ENCODE data around the gene FBN2.
"Not testable (repeated sequence)": the region's sequence is repeated elsewhere in the genome, so short reads cannot be mapped to it uniquely, and the experiment has no call there.

FBN2 gene

GRCh38 chr5:128338649-128339048 is 199.4 kb downstream of the FBN2 start:
- no peak overlapping the region for H3K4me3 ChIP-seq (ENCODE audit: low read depth, low read length)
- no peak for DNase-seq (ENCODE audit: low read depth)

DNA sequence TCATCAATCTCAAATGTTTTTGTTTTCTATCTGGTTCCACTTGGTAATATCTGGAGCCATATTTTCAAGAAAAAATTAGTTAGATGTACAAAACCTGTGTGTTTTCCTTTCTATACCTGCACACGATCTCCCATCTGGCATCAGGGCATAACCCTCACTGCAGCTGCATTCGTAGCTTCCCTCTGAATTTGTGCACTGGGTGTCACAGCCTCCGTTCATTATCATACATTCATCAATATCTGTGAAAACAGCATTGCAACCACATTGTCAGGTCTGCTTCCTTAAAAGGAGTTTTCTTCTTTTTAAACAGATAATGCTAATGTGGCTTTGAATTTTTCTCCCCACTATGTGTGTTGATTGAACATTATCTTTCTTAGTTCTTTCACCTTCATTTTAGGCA is 202.7 kb downstream of the FBN2 start:
- H3K4me3 ChIP-seq (ENCODE audit: low read depth, low read length) = no peak overlapping the region
- no peak for DNase-seq (ENCODE audit: low read depth)

GRCh38 chr5:128334010-128334716 is 203.9 kb downstream of the FBN2 start:
- DNase-seq (ENCODE audit: low read depth) = no peak
- H3K4me3 ChIP-seq (ENCODE audit: low read depth, low read length) = no peak overlapping the region

DNA sequence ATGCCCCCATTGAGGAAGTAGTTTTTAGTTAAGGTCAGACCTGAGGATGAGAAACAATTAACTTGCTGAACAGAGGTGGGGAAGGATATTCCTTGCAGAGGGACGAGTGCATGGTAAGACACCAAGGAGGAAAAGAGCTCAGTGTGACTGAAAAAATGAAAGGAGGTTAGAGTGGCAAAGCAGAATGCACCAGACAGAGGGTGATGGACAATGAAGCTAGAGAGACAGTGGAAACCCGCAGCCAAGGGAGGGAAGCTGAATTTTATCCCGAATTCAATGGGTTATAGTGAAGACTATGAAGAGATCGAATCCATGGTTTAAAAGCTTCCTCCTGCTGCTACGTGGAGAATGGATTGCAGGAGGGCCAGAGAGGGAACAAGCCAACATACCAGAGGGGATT is 206.8 kb downstream of the FBN2 start:
- H3K4me3 ChIP-seq (ENCODE audit: low read depth, low read length) = no peak overlapping the region
- no peak for DNase-seq (ENCODE audit: low read depth)

GRCh38 chr5:128329386-128329939 is 208.6 kb downstream of the FBN2 start:
- H3K4me3 ChIP-seq (ENCODE audit: low read depth, low read length) = no peak overlapping the region
- no peak for DNase-seq (ENCODE audit: low read depth)

DNA sequence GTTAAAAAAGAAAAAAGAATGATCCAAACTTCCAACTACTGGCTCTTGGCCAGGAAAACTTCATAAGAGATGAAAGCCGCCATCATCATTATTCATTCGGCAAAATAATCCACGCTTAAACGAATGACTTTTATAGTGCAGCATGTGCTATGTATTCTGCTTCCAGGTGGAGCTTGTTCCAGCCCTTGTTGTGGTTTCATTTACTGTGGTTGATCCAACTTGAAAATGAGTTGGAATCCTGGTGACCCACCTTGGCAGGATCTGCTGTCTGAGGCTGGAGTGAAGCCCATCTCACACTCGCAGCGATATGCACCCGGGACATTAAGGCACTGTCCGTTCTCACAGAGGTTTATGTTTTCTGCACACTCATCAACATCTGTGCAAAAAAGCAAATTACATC is 209.6 kb downstream of the FBN2 start:
- DNase-seq (ENCODE audit: low read depth) = no peak
- no peak overlapping the region for H3K4me3 ChIP-seq (ENCODE audit: low read depth, low read length)

- no peak for DNase-seq (ENCODE audit: low read depth)
- no peak overlapping the region for H3K4me3 ChIP-seq (ENCODE audit: low read depth, low read length)
These were observed 210.0 kb downstream of the FBN2 start for GRCh38 chr5:128328007-128328406.

GRCh38 chr5:128321418-128321817 is 216.6 kb downstream of the FBN2 start:
- DNase-seq (ENCODE audit: low read depth); H3K4me3 ChIP-seq (ENCODE audit: low read depth, low read length): not testable (repeated sequence)

- no peak overlapping the region for H3K4me3 ChIP-seq (ENCODE audit: low read depth, low read length)
- no peak for DNase-seq (ENCODE audit: low read depth)
These were observed 219.4 kb downstream of the FBN2 start for GRCh38 chr5:128318691-128319090.

- DNase-seq (ENCODE audit: low read depth) = no peak
- H3K4me3 ChIP-seq (ENCODE audit: low read depth, low read length) = no peak overlapping the region
These were observed 220.6 kb downstream of the FBN2 start for GRCh38 chr5:128317481-128317880.

- DNase-seq (ENCODE audit: low read depth) = no peak
- H3K4me3 ChIP-seq (ENCODE audit: low read depth, low read length) = no peak overlapping the region
These were observed 222.4 kb downstream of the FBN2 start for GRCh38 chr5:128315671-128316070.

GRCh38 chr5:128305341-128305740 is 232.7 kb downstream of the FBN2 start:
- H3K4me3 ChIP-seq (ENCODE audit: low read depth, low read length) = no peak overlapping the region
- DNase-seq (ENCODE audit: low read depth) = no peak

- no peak overlapping the region for H3K4me3 ChIP-seq (ENCODE audit: low read depth, low read length)
- no peak for DNase-seq (ENCODE audit: low read depth)
These were observed 233.3 kb downstream of the FBN2 start for GRCh38 chr5:128304791-128305190.

DNA sequence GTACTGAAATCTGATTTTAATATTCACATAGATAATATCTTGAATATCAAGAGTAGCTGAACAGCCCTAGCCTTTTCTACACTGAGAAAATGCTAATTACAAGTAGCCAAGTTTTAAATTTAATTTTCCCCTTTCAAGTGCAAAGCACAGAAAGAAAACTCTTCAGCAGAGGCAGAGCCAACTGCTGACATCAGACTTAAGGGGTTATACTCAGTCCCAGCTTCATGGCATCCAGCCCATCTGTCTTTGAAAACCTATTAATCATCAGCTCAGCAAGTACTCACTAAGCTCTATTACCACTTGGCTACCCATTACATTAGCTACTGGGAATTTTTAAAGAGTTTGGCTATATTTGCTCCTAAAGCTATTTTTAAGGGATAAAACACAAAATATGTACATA is 234.0 kb downstream of the FBN2 start:
- H3K4me3 ChIP-seq (ENCODE audit: low read depth, low read length) = no peak overlapping the region
- peak; percentile 80 for DNase-seq (ENCODE audit: low read depth)

GRCh38 chr5:128303593-128303992 is 234.5 kb downstream of the FBN2 start:
- no peak for DNase-seq (ENCODE audit: low read depth)
- H3K4me3 ChIP-seq (ENCODE audit: low read depth, low read length) = no peak overlapping the region

GRCh38 chr5:128300181-128300580 is 237.9 kb downstream of the FBN2 start:
- DNase-seq (ENCODE audit: low read depth) = no peak
- no peak overlapping the region for H3K4me3 ChIP-seq (ENCODE audit: low read depth, low read length)

- no peak for DNase-seq (ENCODE audit: low read depth)
These were observed 247.7 kb downstream of the FBN2 start for GRCh38 chr5:128290152-128290858.

DNA sequence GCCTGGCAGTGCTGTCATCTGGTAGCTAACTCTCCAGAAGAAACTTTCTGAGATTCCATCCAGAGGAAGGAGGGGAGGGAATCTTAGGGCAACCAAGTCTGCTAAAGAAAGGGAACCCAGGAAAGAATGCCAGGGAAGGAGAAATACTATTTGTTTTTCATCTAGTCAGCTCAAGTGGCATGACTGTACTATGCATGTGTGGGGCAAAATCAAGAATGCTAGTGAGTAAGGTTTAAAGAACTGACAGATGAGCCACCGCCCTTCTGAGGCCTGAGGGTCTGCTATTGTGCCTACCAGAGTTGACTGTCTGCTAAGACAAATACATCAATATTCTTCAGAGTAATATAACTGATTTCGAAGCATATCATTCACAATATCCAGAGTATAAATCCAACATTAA is 250.3 kb downstream of the FBN2 start:
- no peak overlapping the region for H3K4me3 ChIP-seq (ENCODE audit: low read depth, low read length)
- no peak for DNase-seq (ENCODE audit: low read depth)

More at GRCh38 chr5:128290152-128290858, 247.7 kb downstream of the FBN2 start:
- H3K4me3 ChIP-seq (ENCODE audit: low read depth, low read length) = no peak overlapping the region

GRCh38 chr5:128284236-128284635 is 253.8 kb downstream of the FBN2 start:
- DNase-seq (ENCODE audit: low read depth) = no peak
- H3K4me3 ChIP-seq (ENCODE audit: low read depth, low read length) = no peak overlapping the region

DNA sequence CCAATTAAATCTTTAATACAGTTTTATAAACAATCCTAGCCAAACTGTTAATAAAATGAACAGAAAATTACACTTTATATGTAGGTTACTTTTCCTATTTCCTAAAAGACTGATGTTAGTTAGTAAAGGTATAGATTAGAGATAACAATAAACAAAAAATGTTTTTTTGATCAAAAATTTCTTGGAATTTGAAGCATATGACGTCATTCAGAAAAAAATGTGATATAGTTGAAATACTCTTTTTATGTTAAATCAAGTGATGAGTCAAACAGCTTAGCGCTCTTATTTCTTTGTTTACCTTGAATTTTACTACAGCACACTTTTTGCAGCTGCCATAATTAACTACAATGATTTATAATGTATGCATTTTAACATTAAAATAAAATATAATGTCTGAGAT is 258.7 kb downstream of the FBN2 start:
- DNase-seq (ENCODE audit: low read depth) = no peak
- no peak overlapping the region for H3K4me3 ChIP-seq (ENCODE audit: low read depth, low read length)

Measured in skeletal muscle cell (primary cell).